NCI-H146 treated with DMSO at 0.1 percent for 48 hours (cell line): ENCODE data around the gene OTUD1.

Experiments used
- DNase-seq: peaks from one replicate; lab custom pipeline; 2025; ENCODE audit not compliant: unreplicated experiment; lab: John Stamatoyannopoulos, UW

OTUD1 gene

DNA sequence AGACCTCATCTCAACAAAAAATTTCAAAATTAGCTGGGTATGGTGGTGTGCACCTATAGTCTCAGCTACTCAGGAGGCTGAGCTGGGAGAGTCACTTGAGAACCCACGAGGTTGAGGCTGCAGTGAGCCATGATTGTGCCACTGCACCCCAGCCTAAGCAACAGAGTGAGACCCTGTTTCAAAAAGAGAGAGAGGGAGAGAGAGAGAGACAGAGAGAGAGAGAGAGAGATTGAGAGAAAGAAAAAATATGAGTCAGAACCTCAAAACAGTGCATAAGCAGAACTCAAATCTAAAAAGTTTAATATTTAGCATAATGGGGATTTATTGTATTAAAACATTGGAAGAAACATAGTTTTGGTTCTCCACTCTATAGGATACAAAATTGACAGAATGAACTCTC, 17.5 kb upstream of the OTUD1 start:
- DNase-seq = no peak

DNA sequence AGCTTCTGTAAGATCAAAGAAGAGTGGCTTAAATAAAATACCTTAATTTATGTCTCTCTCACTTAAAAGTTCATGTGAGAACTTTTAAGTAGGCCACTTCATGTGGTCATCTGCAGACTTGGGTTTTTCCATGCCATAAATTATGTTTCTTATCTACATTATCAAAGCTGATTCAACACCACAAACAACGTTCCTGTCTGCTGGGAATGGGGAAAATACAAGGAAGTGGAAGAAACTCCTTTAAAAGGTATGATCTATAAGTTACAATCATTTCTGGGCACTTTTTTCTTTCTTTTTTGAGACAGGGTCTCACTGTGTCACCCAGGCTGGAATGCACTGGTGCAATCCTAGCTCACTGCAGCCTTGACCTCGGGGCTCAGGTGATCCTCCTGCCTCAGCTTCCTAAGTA, 16.9 kb upstream of the OTUD1 start:
- no peak for DNase-seq

DNA sequence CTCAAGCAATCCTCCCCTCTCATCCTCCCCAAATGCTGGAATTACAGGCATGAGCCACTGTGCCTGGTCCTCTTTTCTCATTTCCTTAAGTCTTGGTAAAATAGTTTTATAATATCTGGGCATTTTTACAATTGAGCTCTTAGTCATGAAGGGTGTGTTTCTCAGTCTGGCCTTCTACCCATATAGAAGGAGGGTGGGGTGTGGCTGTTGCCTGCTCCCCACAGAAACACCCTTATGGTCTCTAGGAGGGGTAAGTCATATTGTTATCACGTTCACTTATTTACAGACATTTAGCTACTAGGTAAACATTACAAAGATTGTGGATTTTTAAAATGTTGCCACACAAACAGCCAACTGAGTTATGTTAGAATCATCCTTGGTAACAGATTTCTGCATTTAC, 6.7 kb upstream of the OTUD1 start:
- DNase-seq = no peak

GRCh38 chr10:23432639-23433038, 6.2 kb upstream of the OTUD1 start:
- no peak for DNase-seq

GRCh38 chr10:23433701-23434100, 5.2 kb upstream of the OTUD1 start:
- no peak for DNase-seq

- DNase-seq = no peak
Measured at GRCh38 chr10:23435378-23435777, 3.5 kb upstream of the OTUD1 start.

DNA sequence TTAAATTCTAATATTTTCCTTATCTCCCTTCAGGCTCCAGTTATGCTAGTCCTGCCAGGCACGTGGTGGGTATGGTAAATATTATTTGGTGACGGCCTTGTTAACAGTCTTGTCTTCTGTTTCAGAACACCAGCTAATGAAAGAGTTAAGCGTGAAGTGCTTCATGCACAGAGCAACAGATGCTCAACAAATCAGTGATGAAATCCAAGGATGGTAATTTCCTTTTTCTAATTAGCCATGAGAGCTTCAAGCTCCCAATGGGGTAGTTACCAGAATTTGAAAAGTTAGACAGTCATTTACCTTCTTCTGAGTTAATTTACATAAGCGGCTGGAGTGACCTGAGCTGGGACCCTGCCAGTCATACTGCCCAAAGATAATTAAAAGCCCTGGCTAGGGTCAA, 1.9 kb upstream of the OTUD1 start:
- DNase-seq = no peak

GRCh38 chr10:23437963-23438546, 820 bp upstream of the OTUD1 start:
- DNase-seq = no peak

- no peak for DNase-seq
Measured at GRCh38 chr10:23439452-23439960, 631 bp downstream of the OTUD1 start.

GRCh38 chr10:23439961-23440889, 1.4 kb downstream of the OTUD1 start:
- no peak for DNase-seq

DNA sequence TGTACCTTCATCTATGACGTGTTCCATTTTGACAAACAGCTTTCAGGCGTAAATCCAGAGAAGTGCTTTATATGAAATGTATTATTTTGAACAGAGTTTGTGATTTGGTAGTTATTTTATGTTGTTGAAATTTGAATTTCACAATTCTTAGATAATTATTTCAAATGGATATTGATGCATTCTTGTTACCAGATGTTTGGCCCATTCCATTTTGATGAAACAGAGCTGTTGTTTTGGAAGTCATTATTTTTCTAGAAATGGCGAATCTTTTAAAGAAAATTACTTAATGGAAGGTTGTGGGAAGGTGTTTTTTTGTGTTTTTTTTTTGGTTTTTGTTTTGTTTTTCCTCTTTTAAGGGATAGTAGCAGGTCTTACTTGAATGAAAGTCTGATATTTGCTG, 2.4 kb downstream of the OTUD1 start:
- DNase-seq = no peak

- DNase-seq = no peak
Measured at GRCh38 chr10:23442936-23443335, 4.1 kb downstream of the OTUD1 start.

DNA sequence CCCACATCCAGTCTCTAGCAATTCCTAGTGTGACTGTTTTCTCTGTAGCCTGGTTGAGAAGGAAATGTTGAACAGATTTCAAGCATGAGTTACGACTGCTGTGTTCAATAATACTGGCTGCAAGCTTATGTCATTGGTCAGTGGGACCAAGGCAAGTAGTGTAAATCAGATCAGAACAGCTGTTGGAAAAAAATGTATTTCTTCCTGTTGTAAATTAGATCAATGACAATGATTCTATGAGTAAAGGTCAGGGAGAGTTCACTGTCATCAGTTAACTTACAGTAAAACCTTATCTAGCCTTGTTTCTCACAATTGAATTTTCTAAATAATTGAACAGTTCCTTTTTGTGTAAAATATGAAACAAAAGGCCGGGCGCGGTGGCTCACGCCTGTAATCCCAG, 6.7 kb downstream of the OTUD1 start:
- no peak for DNase-seq

DNA sequence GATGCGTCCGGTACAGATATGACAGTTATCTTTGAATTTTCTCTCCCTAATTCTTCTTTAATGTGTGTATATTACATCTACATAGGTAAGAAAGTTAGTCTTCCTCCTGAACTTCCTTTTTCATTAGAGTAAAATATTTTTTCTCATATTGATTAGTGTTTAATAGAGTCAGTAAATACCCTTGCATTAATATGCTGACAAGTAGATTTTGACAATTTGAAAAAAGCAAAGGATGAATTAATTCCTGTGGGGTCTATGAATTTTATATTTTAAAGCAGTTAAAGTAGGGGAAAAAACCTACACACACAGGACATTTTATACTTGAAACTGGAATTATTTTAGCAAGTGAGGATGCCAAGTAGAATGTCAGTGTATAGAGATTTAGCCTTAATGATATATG, 9.4 kb downstream of the OTUD1 start:
- no peak for DNase-seq

DNA sequence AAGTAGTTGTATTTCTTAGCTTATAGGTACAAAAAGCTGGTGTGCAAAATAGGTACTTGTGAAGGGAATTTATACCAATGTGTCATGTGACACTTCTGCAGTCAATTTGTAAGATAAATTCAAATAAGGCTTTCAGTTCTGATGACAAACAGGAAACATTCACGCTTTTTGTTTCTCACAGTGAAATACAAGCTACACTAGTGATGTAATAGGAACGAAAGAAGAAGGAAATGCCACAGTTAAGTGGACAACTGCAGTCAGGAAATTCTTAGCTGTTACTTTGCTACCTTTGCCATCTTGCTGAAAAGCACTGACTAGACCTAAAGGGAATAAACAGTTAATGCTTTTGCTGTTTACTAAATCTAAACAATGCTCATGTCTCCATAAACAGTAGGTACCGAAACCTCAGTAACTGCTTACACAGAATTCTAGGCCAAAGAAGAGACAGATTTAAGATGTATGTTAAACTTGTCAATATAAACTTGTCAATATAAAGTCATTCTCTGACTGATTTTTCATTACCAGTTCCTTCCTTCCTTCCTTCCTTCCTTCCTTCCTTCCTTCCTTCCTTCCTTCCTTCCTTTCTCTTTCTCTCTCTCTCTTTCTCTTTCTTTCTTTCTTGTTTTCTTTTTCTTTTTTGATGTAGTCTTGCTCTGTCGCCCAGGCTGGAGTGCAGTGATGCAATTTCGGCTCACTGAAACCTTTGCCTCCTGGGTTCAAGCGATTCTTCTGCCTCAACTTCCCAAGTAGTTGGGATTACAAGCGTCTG, 10.1 kb downstream of the OTUD1 start:
- no peak for DNase-seq

DNA sequence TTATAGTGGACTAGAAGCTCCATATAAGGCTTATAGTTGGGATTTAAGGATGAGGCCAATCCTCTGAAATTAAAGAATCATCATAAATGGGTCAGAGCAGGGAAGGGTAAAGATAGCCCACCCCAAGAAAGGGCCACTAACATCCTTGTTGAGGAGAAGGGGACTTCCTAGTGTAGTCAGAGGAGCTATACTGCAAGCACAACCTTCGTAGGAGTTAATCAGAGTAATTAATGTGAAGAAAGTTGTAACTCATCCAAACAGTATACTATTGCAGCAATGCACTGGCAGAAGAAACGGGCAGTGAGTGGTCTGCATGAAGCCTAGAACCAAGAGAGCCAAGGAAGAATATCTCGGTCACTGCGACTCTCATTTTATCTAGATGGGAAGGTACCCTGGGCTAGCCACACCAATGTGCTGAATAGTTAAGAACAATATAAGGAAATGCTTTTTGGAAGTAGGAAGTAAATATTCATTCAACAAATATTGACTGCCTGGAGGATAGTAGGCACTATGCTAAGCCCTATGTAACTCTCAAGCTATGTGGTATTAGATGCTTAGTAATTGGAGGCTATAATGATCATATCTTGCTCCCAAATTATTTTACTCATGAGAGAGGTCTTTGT, 13.3 kb downstream of the OTUD1 start:
- no peak for DNase-seq

GRCh38 chr10:23453465-23453864, 14.6 kb downstream of the OTUD1 start:
- DNase-seq = no peak

GRCh38 chr10:23457632-23458417, 18.9 kb downstream of the OTUD1 start:
- DNase-seq = no peak

- DNase-seq = no peak
Measured at GRCh38 chr10:23459308-23459939, 20.5 kb downstream of the OTUD1 start.

DNA sequence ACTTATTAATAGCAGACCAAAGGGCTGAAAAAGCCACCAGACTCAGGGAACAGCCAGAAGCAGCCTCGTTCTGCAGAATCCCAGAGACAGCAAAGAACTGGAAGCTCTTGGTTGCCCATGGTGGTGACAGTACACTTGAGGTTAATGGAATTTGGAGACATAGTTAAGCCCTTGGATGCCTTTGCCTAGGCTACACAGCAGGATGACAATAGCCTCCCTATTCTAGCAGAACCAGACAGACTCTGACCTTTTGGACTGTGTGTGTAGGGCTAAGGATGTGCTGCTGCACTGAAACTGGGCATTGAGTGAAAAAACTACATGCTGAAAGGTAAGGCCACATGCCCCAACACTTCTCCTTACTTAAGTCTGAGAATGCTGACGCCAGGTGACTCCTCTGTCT, 22.7 kb downstream of the OTUD1 start:
- no peak for DNase-seq
